NB4 (cell line): ENCODE measurements around the gene CNGA2.

Experiments used
- DNase-seq: peaks from one replicate; pipeline ENCODE4 v3.0.0; 2010; ENCODE audit warnings: low read depth
- H3K4me3 ChIP-seq: one replicate; pipeline ENCODE4 v1.5.1; 2011; ENCODE audit warnings: mild to moderate bottlenecking, low read depth, low read length, moderate library complexity
- MYC ChIP-seq: IDR thresholded peaks from 2 replicates; pipeline ENCODE4 v1.6.1; 2011; ENCODE audit warnings: low read depth, low read length
- POLR2A ChIP-seq: IDR thresholded peaks from 2 replicates; pipeline ENCODE4 v1.6.1; 2011; ENCODE audit warnings: mild to moderate bottlenecking; ENCODE audit not compliant: insufficient read length; ENCODE audit errors: extremely low read depth
- TF ChIP-seq, protein P1 (sequence below): IDR thresholded peaks from one replicate; pipeline ENCODE4 v1.5.1; 2012; ENCODE audit warnings: low read depth, low read length
- TF ChIP-seq, protein P2 (sequence below): IDR thresholded peaks from 2 replicates; pipeline ENCODE4 v1.6.1; 2011; ENCODE audit warnings: low read depth, low read length

Gene CNGA2

DNA sequence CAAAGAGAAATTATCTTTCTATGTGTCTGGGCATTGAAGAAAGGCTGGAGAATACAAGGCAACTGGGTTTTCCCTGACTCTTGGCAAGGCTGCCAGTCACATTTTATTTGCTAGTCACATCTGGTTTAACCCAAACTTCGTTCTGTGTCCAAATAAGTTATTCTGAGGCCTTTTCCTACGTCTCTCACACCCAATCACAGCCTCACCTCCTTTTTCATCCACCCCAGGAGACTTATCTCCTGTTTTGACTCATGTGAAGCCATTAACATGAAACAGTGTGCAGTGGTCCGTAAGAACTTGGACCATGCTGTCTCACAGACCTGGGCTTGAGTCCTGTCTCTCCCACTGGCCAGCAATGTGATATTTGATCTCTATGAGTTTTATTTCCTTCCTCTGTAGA is 59.3 kb downstream of the CNGA2 start:
- TF ChIP-seq, protein P1, sequence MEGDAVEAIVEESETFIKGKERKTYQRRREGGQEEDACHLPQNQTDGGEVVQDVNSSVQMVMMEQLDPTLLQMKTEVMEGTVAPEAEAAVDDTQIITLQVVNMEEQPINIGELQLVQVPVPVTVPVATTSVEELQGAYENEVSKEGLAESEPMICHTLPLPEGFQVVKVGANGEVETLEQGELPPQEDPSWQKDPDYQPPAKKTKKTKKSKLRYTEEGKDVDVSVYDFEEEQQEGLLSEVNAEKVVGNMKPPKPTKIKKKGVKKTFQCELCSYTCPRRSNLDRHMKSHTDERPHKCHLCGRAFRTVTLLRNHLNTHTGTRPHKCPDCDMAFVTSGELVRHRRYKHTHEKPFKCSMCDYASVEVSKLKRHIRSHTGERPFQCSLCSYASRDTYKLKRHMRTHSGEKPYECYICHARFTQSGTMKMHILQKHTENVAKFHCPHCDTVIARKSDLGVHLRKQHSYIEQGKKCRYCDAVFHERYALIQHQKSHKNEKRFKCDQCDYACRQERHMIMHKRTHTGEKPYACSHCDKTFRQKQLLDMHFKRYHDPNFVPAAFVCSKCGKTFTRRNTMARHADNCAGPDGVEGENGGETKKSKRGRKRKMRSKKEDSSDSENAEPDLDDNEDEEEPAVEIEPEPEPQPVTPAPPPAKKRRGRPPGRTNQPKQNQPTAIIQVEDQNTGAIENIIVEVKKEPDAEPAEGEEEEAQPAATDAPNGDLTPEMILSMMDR: no peak
- TF ChIP-seq, protein P2, sequence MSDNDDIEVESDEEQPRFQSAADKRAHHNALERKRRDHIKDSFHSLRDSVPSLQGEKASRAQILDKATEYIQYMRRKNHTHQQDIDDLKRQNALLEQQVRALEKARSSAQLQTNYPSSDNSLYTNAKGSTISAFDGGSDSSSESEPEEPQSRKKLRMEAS: no peak
- TF ChIP-seq POLR2A: no peak
- TF ChIP-seq MYC: no peak
- no peak for DNase-seq
- H3K4me3 ChIP-seq: no peak overlapping the region
